H7 (cell line): ENCODE data around the gene CTNNB1. TPM values are rescaled to one million over a fixed set of nuclear protein-coding genes. Genes with fewer than 3 reads are reported as not detected.

Experiments
- DNase-seq: peaks from one replicate; pipeline ENCODE4 v3.0.0; 2012
- H3K27me3 ChIP-seq: 2 replicates; pipeline ENCODE4 v1.6.0; 2011; ENCODE audit warnings: mild to moderate bottlenecking, low read length; ENCODE audit not compliant: control insufficient read depth, insufficient read depth
- H3K36me3 ChIP-seq: replicated peaks from 2 replicates; pipeline ENCODE4 v1.5.1; 2011; ENCODE audit warnings: low read length; ENCODE audit not compliant: control insufficient read depth, insufficient read depth
- H3K4me3 ChIP-seq: 2 replicates; pipeline ENCODE4 v1.5.1; 2011; ENCODE audit warnings: low read depth, mild to moderate bottlenecking, control low read depth, low read length, moderate library complexity; ENCODE audit not compliant: insufficient read depth
- total RNA-seq: library from RNA; depleted of rRNA; stranded (reverse); fragments of >200 nt; shearing (Covaris generic); gene quantifications from 2 replicates; pipeline ENCODE4 v1.2.3, GENCODE V29; 2014

Gene CTNNB1
- total RNA-seq, 1 experiment from 2014 or later = 740 TPM

GRCh38 chr3:41180396-41180795 is 18.9 kb upstream of the CTNNB1 start:
- no peak overlapping the region for H3K4me3 ChIP-seq
- no peaks in the 10 kb centered on the region for H3K36me3 ChIP-seq
- DNase-seq = no peak
- H3K27me3 ChIP-seq = no peaks in the 10 kb centered on the region

DNA sequence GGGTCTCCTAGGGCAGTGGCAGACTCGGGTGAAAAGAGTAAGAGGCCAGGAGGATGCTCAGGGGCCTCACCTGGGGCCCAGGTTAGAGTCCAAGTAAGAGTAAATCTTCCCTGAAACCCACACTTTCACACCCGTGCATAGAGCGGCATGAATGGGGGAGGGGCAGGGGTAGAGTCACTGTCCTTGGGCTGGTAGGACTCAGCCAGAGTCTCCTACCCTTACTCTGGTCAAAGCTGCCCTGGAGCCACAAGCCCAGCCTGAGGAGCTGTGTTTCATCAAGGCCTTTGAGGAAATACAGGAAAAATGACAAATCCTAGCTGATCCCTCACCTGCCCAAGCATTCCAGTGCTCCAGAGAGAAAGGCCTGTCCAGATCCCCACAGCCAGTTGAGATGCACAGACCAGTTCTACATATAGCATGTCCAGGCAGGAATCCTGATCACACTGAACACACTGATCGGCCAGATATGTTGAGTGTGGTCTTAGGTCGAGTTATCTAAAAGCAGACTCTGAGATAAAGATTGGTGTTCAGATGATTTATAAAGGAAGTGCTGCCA is 16.7 kb upstream of the CTNNB1 start:
- DNase-seq = no peak
- no peak overlapping the region for H3K4me3 ChIP-seq
- no peaks in the 10 kb centered on the region for H3K36me3 ChIP-seq
- H3K27me3 ChIP-seq = no peaks in the 10 kb centered on the region

GRCh38 chr3:41184394-41184793 is 14.9 kb upstream of the CTNNB1 start:
- no peak for DNase-seq
- Histone ChIP-seq H3K36me3 (no peaks in the 10 kb centered on the region), H3K4me3 (no peak overlapping the region), H3K27me3 (no peaks in the 10 kb centered on the region)

DNA sequence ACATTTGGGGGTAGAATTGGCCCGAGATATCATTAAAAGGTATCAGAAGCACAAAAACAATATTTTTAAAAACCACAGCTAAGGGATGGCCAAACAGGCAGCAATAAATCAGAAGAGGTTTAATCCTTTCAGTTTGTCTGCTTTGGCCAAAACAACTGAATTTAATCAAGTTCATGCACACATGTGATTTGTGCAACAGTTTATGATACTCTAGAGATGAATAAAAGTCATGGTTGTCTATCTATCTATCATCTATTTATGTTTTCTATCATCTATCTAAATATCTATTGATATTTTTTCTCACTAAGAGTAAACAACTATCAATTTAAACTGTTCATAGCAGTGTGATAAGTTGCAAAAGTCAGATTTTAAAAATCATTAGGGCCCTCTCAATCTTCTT is 13.0 kb upstream of the CTNNB1 start:
- no peak for DNase-seq

DNA sequence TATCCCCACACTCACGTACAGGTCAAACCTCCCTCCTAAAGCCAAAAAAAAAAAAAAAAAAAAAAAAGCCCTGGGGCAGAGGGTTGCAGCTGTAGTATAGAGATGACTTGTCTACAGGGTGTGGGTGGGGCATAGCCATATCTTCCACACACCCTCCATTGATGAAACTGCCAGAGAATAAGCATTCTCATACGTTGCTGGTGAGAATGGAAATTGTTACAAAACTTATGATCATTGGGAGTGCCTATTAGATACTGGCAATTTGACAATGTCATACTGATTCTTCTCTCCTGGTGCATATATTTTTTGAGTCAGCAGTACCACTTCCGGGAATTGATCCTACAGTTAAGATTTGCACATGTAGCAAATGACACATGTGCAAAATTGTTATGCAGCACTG is 11.0 kb upstream of the CTNNB1 start:
- Histone ChIP-seq H3K4me3 (no peak overlapping the region), H3K27me3 (no peaks in the 10 kb centered on the region), H3K36me3 (no peaks in the 10 kb centered on the region)
- no peak for DNase-seq

More for the DNA sequence above, 13.0 kb upstream of the CTNNB1 start:
- Histone ChIP-seq H3K36me3 (no peaks in the 10 kb centered on the region), H3K4me3 (no peak overlapping the region), H3K27me3 (no peaks in the 10 kb centered on the region)

- Histone ChIP-seq H3K4me3 (no peak overlapping the region), H3K27me3 (no peaks in the 10 kb centered on the region), H3K36me3 (no peaks in the 10 kb centered on the region)
- DNase-seq = no peak
Observed at GRCh38 chr3:41190509-41191284, 8.6 kb upstream of the CTNNB1 start.

GRCh38 chr3:41192885-41193284 is 6.4 kb upstream of the CTNNB1 start:
- no peaks in the 10 kb centered on the region for H3K36me3 ChIP-seq
- H3K4me3 ChIP-seq = no peak overlapping the region
- no peak for DNase-seq
- H3K27me3 ChIP-seq = no peaks in the 10 kb centered on the region; the same call in 1 of the 2 replicates

DNA sequence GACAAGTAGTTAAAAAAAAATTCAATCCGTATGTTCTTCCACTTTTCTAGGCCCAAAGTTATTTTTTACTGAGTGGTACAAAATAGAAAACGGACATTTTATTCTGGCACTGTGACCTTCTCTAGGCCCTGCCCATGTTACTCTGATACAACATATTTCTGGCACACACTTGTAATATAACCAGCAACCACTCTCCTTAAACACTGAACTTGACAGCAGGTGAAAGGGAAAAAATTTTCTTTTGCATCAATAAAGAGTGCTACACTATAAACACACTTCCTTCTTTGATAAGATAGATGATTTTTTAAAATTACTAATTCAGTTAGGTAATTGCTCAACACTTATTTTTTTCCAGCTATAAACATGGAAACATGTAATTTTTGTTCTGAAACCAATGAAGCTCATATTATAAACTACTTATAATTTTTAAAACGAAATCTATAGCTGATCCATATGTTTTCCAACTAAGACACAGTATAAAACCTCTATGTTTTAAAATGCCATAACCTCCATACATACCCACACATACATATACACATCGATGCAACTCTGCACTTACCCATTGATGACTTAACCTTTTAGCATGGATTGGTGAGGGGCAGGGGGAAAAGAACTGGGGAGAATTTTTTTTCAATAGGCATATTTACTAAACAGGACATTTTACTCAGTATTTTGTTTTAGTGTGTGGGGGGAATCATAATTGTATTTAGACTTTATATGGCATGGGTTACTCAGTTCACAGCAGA is 5.3 kb upstream of the CTNNB1 start:
- DNase-seq = no peak
- Histone ChIP-seq H3K36me3 (no peaks in the 10 kb centered on the region), H3K27me3 (no peaks in the 10 kb centered on the region; the same call in 1 of the 2 replicates), H3K4me3 (no peak overlapping the region)

DNA sequence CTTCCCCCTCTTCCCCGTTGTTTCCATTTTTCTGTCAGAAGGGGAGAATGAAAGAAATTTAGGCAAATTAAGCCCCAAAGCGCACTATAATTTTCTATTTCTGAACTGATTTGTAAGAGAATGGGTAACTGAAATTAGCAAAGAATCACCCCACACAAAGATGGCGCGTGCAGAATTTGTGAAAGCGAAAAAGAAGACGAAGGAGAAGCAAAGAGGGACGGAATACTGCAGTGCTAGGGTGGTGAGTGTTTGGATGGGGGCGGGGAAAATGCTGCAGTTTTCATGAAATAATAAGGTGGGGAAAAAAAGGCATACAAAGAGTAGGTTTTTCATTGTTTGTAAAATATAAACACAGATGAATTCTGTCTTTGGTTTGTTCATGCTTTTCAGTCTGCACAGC is 4.6 kb upstream of the CTNNB1 start:
- Histone ChIP-seq H3K4me3 (no peak overlapping the region), H3K27me3 (no peaks in the 10 kb centered on the region; the same call in 1 of the 2 replicates), H3K36me3 (no peaks in the 10 kb centered on the region)
- DNase-seq = no peak

GRCh38 chr3:41195946-41196345 is 3.4 kb upstream of the CTNNB1 start:
- no peaks in the 10 kb centered on the region; the same call in 1 of the 2 replicates for H3K27me3 ChIP-seq
- H3K4me3 ChIP-seq = no peak overlapping the region
- no peaks in the 10 kb centered on the region for H3K36me3 ChIP-seq
- DNase-seq = no peak

- no peak for DNase-seq
- H3K36me3 ChIP-seq = no peaks in the 10 kb centered on the region
- H3K4me3 ChIP-seq = no peak overlapping the region
- no peaks in the 10 kb centered on the region; the same call in 1 of the 2 replicates for H3K27me3 ChIP-seq
Observed at GRCh38 chr3:41196499-41197410, 2.5 kb upstream of the CTNNB1 start.

GRCh38 chr3:41198046-41198445 is 1.3 kb upstream of the CTNNB1 start:
- Histone ChIP-seq H3K4me3 (no peak overlapping the region; the same call in 1 of the 2 replicates), H3K27me3 (no peaks in the 10 kb centered on the region; the same call in 1 of the 2 replicates), H3K36me3 (no peaks in the 10 kb centered on the region)
- no peak for DNase-seq

- peak overlapping the region; percentile 99 for H3K4me3 ChIP-seq
- H3K36me3 ChIP-seq = no peaks in the 10 kb centered on the region
- no peak for DNase-seq
- no peaks in the 10 kb centered on the region; the same call in 1 of the 2 replicates for H3K27me3 ChIP-seq
Observed at GRCh38 chr3:41198526-41198925, 779 bp upstream of the CTNNB1 start.
